Astrocyte (in vitro differentiated cells and primary cell): ENCODE measurements around the gene CCNL1. TPM values are rescaled to one million over a fixed set of nuclear protein-coding genes. Genes with fewer than 3 reads are reported as not detected.
"Not testable (repeated sequence)": the region's sequence is repeated elsewhere in the genome, so short reads cannot be mapped to it uniquely, and the experiment has no call there.

ENCODE experiments used
- DNase-seq: peaks from one replicate; pipeline ENCODE4 v3.0.0-alpha.2; 2010; ENCODE audit warnings: low read depth
- FAIRE-seq: peaks from 2 replicates; lab custom pipeline; 2011; peaks lifted over from hg19 to GRCh38; lab: Jason Lieb, UNC
- H2AFZ ChIP-seq: 2 replicates; pipeline ENCODE4 v1.6.0; 2012; ENCODE audit warnings: low read depth, low read length, inconsistent platforms
- H3K27ac ChIP-seq: 2 replicates; pipeline ENCODE4 v1.5.1; 2011; ENCODE audit warnings: low read depth, low read length, inconsistent platforms
- H3K27me3 ChIP-seq: 2 replicates; pipeline ENCODE4 v1.6.0; 2011; ENCODE audit warnings: low read length, inconsistent platforms; ENCODE audit not compliant: insufficient read depth
- H3K36me3 ChIP-seq: 2 replicates; pipeline ENCODE4 v1.5.1; 2011; ENCODE audit warnings: low read length, inconsistent platforms; ENCODE audit not compliant: insufficient read depth
- H3K4me1 ChIP-seq: 2 replicates; pipeline ENCODE4 v1.5.1; 2011; ENCODE audit warnings: low read length, inconsistent platforms; ENCODE audit not compliant: insufficient read depth
- H3K4me2 ChIP-seq: 2 replicates; pipeline ENCODE4 v1.6.0; 2012; ENCODE audit warnings: low read length, inconsistent platforms
- H3K4me3 ChIP-seq: 2 replicates; pipeline ENCODE4 v1.5.1; 2011; ENCODE audit warnings: low read depth, mild to moderate bottlenecking, low read length, inconsistent platforms; ENCODE audit not compliant: insufficient read depth
- H3K79me2 ChIP-seq: 2 replicates; pipeline ENCODE4 v1.6.0; 2012; ENCODE audit warnings: mild to moderate bottlenecking, low read length, inconsistent platforms; ENCODE audit not compliant: insufficient read depth
- H3K9ac ChIP-seq: 2 replicates; pipeline ENCODE4 v1.6.0; 2012; ENCODE audit warnings: mild to moderate bottlenecking, low read length, inconsistent platforms
- H3K9me3 ChIP-seq: 2 replicates; pipeline ENCODE4 v1.5.1; 2012; ENCODE audit warnings: low read depth, mild to moderate bottlenecking, low read length, inconsistent platforms; ENCODE audit not compliant: insufficient read depth
- H4K20me1 ChIP-seq: 2 replicates; pipeline ENCODE4 v1.6.0; 2012; ENCODE audit warnings: low read length, inconsistent platforms; ENCODE audit not compliant: insufficient read depth
- H3K27ac Mint-ChIP-seq: one replicate; pipeline ENCODE4 v1.8.0; 2021; ENCODE audit warnings: mild to moderate bottlenecking, mixed read lengths; ENCODE audit not compliant: unreplicated experiment
- H3K27me3 Mint-ChIP-seq: one replicate; pipeline ENCODE4 v1.8.0; 2021; ENCODE audit warnings: low read depth, mixed read lengths; ENCODE audit not compliant: unreplicated experiment
- H3K36me3 Mint-ChIP-seq: one replicate; pipeline ENCODE4 v1.8.0; 2021; ENCODE audit warnings: low read depth, mixed read lengths; ENCODE audit not compliant: unreplicated experiment
- H3K4me1 Mint-ChIP-seq: one replicate; pipeline ENCODE4 v1.8.0; 2021; ENCODE audit warnings: low read depth, mixed read lengths; ENCODE audit not compliant: unreplicated experiment
- H3K4me3 Mint-ChIP-seq: one replicate; pipeline ENCODE4 v1.8.0; 2021; ENCODE audit warnings: mild to moderate bottlenecking, moderate library complexity, mixed read lengths; ENCODE audit not compliant: unreplicated experiment
- H3K9me3 Mint-ChIP-seq: one replicate; pipeline ENCODE4 v1.8.0; 2021; ENCODE audit warnings: mild to moderate bottlenecking, mixed read lengths; ENCODE audit not compliant: unreplicated experiment
- CTCF ChIP-seq: IDR thresholded peaks from 2 replicates; pipeline ENCODE4 v1.5.1; 2011; ENCODE audit warnings: low read depth, mild to moderate bottlenecking, inconsistent platforms, low read length, moderate library complexity; ENCODE audit not compliant: insufficient read depth
- EZH2 ChIP-seq: IDR thresholded peaks from 2 replicates; pipeline ENCODE4 v1.6.1; 2012; ENCODE audit warnings: mild to moderate bottlenecking, low read length, inconsistent platforms; ENCODE audit not compliant: insufficient read depth
- total RNA-seq: library from RNA; stranded (reverse); gene quantifications from 2 replicates; pipeline ENCODE4 v1.2.1, GENCODE V29; 2021

The CCNL1 gene
- total RNA-seq, 1 donor from 2014 or later, result 66.8 TPM

DNA sequence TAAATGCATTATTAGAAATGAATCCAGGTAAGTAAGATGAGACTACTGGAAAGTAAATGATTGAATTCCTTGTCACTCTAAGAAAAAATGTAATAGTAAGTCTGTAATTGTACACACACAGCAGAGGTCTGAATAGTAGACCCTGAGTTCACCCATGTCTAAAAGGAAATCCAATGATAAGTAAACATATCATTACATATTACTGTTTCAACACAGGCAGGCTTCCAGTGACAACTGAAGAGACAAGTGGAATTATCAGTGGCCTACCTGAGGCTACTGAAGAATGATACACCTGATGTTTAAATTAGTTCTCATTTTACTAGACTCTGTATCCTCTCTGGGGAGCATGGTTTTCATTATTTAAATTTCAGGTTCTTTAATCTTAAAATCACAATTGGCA lies 6.2 kb upstream of the CCNL1 start:
- Mint-ChIP-seq H3K27ac (no peak overlapping the region), H3K27me3 (no peaks in the 10 kb centered on the region), H3K4me3 (no peak overlapping the region), H3K9me3 (no peaks in the 10 kb centered on the region), H3K4me1 (peaks cover 3% of the 10 kb centered on the region), H3K36me3 (peaks cover 2% of the 10 kb centered on the region)
- Histone ChIP-seq H3K27ac (no peak overlapping the region), H3K79me2 (no peaks in the 10 kb centered on the region), H3K9ac (no peak overlapping the region), H3K9me3 (no peaks in the 10 kb centered on the region), H3K27me3 (no peaks in the 10 kb centered on the region), H3K4me3 (no peak overlapping the region), H2AFZ (no peak overlapping the region), H3K36me3 (no peaks in the 10 kb centered on the region), H3K4me2 (no peak overlapping the region), H4K20me1 (no peaks in the 10 kb centered on the region), H3K4me1 (peaks cover 2% of the 10 kb centered on the region)
- DNase-seq, result no peak
- no peak for TF ChIP-seq EZH2
- TF ChIP-seq CTCF, result no peak
- FAIRE-seq, result no peak

DNA sequence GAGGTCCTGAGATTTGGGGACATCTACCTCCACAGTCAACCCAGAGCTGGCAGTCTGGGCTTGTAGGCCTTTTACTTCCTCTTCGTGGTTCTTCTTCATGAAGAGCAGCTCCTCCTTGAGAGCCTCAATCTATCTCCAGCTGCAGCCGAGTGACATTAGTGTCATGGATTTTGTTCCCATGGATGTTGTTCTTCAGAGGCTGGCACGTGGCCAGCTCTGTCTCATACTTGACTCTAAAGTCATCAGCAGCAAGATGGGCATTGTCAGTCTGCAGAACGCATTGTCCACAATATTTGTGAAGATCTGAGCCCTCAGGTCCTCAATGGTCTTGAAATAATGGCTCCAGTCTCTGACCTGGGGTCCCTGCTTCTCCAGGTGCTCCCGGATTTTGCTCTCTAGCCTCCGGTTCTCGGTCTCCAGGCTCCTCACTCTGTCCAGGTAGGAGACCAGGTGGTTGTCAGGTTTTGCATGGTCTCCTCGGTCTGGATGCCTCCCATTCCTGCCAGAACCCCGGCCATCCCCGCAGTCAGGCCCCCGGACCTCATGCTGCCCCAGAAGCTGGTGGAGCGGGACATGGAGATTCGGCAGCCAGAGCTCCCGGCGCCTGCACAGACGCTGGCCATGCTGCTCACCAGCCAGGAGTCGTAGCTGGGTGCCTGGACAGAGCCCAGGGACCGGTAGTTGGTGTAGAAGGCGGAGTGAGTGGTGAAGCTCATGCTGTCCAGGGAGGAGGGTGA lies 3.4 kb upstream of the CCNL1 start:
- Histone ChIP-seq H3K27me3 (no peaks in the 10 kb centered on the region), H4K20me1 (peaks cover 9% of the 10 kb centered on the region), H3K36me3 (peaks cover 5% of the 10 kb centered on the region), H3K9ac (no peak overlapping the region), H3K4me3 (no peak overlapping the region), H3K4me1 (peaks cover 13% of the 10 kb centered on the region), H3K27ac (no peak overlapping the region), H3K79me2 (peaks cover 17% of the 10 kb centered on the region), H3K4me2 (no peak overlapping the region), H3K9me3 (no peaks in the 10 kb centered on the region), H2AFZ (no peak overlapping the region)
- H3K4me3 Mint-ChIP-seq, result no peak overlapping the region
- FAIRE-seq (no peak), DNase-seq (no peak)
- H3K9me3 Mint-ChIP-seq, result no peaks in the 10 kb centered on the region
- peaks cover 4% of the 10 kb centered on the region for H3K4me1 Mint-ChIP-seq
- no peak overlapping the region for H3K27ac Mint-ChIP-seq
- TF ChIP-seq CTCF, result no peak
- no peak for TF ChIP-seq EZH2
- H3K27me3 Mint-ChIP-seq, result no peaks in the 10 kb centered on the region
- H3K36me3 Mint-ChIP-seq, result peaks cover 10% of the 10 kb centered on the region

DNA sequence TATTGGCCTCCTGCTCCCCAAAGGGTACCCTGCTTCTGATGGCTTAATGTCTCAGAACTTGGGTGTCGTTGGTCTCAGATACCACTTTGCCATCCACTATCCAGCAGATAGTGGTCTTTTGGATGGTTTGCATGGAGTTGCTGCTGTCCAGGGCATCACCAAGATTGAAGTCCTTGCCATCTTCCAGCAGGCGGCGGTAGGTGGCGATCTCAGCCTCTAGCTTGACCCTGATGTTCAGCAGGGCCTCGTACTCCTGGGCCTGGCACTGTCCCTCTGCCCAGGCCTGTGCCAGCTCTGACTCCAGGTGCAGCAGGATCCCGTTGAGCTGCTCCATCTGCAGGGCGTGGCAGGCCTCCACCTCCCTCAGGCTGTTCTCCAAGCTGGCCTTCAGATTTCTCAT lies 2.7 kb upstream of the CCNL1 start:
- not testable (repeated sequence) for H2AFZ ChIP-seq, H3K27ac Mint-ChIP-seq, H3K4me3 Mint-ChIP-seq, H3K27me3 ChIP-seq, H3K4me2 ChIP-seq, H3K9me3 ChIP-seq, H3K27me3 Mint-ChIP-seq, H3K9ac ChIP-seq, H3K4me3 ChIP-seq, H3K4me1 Mint-ChIP-seq, H3K9me3 Mint-ChIP-seq, H3K27ac ChIP-seq, DNase-seq, FAIRE-seq
- peaks cover 20% of the 10 kb centered on the region for H3K4me1 ChIP-seq
- H4K20me1 ChIP-seq, result peaks cover 17% of the 10 kb centered on the region
- H3K79me2 ChIP-seq, result peaks cover 24% of the 10 kb centered on the region
- peaks cover 12% of the 10 kb centered on the region for H3K36me3 Mint-ChIP-seq
- peaks cover 12% of the 10 kb centered on the region for H3K36me3 ChIP-seq
